IMR-90 (cell line): ENCODE measurements around the gene PCARE.

Experiments
- FOS ChIP-seq: fragments of 150-350 bp; IDR thresholded peaks from 2 replicates; pipeline ENCODE4 v1.6.1; 2016; ENCODE audit warnings: low read depth, low read length
- NFE2L2 ChIP-seq: fragments of 150-350 bp; IDR thresholded peaks from 2 replicates; pipeline ENCODE4 v1.6.1; 2016; ENCODE audit warnings: low read depth, mild to moderate bottlenecking, low read length
- TF ChIP-seq, protein P1 (sequence below): conservative IDR thresholded peaks from 2 replicates; pipeline ENCODE4 v1.5.1; 2012; ENCODE audit warnings: mild to moderate bottlenecking, low read depth, low read length, improper control_type of control experiment

DNA sequence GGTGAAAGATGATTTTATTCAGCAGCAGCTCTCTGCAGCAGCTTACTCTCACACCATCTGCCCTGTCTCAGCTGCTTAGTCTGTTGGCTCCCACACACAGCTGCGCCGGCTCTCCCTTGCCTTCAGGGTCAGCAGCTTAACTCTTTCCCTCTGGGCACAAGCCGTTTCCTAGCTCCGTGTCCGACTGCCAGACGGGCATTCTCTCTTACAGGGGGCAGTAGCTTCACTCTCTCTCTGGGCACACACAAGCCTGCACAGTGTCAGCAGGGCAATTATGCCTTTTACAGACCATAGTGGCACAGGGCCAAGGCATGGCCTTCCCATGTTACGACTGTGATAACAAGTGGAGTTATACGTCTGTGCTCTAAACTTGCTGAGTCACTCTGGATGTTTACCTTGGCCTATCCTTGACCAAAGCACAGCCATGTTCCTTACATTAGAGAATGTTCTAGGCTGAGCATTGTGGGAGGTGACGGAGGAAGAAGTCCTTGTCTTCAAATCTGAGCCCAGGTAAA is 31.7 kb downstream of the PCARE start:
- TF ChIP-seq, protein P1, sequence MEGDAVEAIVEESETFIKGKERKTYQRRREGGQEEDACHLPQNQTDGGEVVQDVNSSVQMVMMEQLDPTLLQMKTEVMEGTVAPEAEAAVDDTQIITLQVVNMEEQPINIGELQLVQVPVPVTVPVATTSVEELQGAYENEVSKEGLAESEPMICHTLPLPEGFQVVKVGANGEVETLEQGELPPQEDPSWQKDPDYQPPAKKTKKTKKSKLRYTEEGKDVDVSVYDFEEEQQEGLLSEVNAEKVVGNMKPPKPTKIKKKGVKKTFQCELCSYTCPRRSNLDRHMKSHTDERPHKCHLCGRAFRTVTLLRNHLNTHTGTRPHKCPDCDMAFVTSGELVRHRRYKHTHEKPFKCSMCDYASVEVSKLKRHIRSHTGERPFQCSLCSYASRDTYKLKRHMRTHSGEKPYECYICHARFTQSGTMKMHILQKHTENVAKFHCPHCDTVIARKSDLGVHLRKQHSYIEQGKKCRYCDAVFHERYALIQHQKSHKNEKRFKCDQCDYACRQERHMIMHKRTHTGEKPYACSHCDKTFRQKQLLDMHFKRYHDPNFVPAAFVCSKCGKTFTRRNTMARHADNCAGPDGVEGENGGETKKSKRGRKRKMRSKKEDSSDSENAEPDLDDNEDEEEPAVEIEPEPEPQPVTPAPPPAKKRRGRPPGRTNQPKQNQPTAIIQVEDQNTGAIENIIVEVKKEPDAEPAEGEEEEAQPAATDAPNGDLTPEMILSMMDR = no peak
- TF ChIP-seq FOS = 0 out of 2 replicates have a peak, but pooled peaks have one; percentile 10
- TF ChIP-seq NFE2L2 = peak; percentile 96
